HG03469 (cell line): Measurements from ENCODE around the gene ADGRD2.

Source experiments
- ATAC-seq: cut with Tn5 transposase; IDR thresholded peaks from one replicate; pipeline ENCODE4 v1.9.1; 2021; ENCODE audit warnings: mild to moderate bottlenecking, moderate library complexity, moderate number of reproducible peaks; ENCODE audit not compliant: unreplicated experiment

The ADGRD2 gene

GRCh38 chr9:124455820-124456219, 5.6 kb downstream of the ADGRD2 start:
- ATAC-seq, result no peak

DNA sequence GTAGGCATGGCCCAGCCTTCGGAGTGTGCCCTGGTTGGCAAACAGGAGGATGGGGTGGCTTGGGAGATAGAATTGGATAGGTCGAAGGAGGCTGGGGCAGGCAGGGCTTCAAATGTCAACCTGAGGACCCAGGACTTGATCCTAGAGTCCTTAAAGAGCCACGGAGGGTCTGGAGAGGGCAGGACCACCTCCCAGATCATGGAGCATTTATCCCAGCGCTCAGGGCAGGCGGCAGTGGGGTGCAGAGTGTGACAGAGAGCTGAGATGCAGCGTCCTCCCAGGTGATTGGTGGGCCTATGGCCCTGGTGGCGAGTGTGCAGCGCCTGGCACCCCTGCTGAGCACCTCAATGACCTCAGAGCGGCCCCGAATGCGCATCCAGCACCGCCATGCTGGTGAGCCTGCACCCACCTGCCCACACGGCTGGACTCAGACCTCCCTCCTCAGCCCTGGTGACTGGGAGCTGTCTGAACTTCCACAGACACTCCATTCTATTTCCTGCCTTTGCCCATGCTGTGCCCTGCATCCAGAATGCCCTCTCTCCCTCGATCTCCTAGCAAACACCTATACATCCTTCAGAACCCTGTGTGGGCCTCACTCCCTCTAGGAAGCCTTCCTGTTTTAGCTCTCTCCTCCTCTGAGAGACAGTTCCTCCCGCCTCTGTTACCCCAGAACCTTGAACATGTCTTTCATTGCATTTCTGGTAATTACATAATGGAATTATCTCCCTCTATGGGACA, 6.3 kb downstream of the ADGRD2 start:
- no peak for ATAC-seq

DNA sequence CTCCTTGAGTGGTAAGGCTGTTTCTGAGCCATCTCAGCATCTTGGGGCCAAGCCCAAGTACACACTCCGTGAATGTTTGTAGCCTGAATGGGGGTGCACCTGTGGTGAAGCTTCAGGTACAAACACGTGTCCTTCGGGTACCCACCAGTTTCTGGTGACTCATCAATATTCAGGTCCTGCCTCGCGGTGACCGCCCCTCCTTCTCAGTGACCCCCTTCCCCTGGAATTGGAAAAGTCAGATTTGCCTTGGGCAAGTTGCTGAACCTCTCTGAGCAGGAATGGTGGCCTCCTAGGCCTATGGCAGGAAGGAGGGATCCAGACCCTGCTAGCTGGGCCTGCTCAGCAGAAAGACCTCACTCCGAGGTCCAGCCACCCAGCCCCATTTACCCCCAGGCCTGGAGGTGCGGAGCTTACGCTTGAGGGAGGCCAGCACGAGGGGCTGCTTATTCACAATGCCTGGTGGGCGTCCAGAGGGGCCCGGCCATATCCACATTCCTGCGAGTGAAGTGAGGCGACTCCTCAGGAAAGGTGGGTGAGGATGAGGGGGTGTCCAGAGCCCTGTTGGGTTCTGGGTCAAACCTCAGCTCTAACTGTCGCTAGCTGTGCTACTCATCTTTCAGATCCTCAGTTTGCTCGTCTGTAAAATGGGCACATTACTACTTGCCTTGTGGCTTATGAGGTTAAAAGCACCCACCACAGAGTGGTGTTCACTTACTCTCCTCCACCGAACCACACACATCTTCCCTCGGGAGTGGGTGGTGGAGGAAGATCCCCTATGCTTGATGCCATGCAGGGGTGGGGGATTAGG, 7.0 kb downstream of the ADGRD2 start:
- ATAC-seq, result no peak

DNA sequence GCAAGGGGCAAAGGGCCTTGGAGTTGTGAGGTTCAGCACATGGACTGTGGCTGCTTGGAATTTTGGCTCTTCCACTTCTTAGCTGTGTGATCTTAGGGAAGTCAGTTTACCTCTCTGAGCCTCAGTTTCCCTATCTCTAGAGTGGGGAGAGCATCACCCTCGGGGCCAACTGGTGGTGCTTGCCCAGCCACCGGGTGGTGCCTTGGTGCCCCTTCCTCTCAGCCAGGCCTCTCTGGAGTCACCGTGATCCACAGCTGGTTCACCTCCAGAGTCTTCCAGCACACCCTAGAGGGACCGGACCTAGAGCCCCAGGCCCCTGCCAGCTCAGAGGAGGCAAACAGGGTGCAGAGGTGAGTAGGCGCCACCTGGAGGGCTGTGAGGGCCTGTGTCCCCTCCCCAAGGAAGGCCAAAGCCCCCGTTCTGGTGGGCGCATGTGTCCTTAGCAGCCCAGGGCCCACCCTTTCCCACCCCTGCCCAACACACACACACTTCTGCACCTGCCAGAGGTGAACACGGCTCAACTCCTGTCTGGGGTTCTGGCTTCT, 7.7 kb downstream of the ADGRD2 start:
- no peak for ATAC-seq

GRCh38 chr9:124458441-124458840, 8.2 kb downstream of the ADGRD2 start:
- ATAC-seq, result no peak

DNA sequence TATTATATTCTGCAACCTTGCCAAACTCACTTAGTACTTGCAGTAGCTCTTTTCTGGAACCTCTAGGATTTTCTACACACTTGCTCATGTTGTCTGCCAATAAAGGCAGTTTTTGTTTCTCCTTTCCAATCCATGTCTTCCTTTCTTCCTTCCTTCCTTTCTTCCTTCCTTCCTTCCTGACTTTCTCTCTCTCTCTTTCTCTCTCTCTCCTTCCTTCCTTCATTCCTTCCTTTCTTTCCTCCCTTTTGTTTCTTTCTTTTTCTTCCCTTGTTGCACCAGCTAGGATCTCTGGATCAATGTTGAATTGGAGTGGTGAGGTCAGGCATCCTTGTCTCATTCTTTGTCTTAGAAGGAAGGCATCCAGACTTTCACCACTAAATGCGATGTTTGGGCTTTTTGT, 12.5 kb downstream of the ADGRD2 start:
- ATAC-seq, result no peak

- ATAC-seq, result no peak
These were observed 15.5 kb downstream of the ADGRD2 start for GRCh38 chr9:124465736-124466135.

GRCh38 chr9:124467410-124468060, 17.3 kb downstream of the ADGRD2 start:
- no peak for ATAC-seq

GRCh38 chr9:124468061-124468740, 17.9 kb downstream of the ADGRD2 start:
- ATAC-seq, result no peak

GRCh38 chr9:124469011-124469832, 19.0 kb downstream of the ADGRD2 start:
- no peak for ATAC-seq

GRCh38 chr9:124470306-124470705, 20.1 kb downstream of the ADGRD2 start:
- ATAC-seq, result no peak

DNA sequence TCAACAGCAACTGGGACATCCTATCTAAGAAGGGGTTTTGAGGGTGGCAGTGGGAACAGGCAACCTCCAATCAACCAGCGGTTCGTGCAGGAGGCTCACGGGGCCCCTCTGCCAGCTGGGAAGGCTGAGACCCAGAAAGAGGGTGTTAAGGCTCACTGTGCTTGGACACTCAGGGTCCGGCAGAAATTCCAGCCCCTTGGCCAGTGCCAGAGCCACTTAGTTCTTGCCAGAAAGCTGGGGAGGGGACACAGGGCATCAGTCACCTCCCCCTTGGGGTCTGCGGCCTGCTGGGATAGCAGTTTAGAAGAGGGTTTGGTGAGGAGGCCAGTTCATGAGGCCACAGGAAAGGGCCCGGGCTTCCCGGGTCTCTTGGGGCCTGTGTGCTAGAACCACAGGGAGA, 20.5 kb downstream of the ADGRD2 start:
- no peak for ATAC-seq

DNA sequence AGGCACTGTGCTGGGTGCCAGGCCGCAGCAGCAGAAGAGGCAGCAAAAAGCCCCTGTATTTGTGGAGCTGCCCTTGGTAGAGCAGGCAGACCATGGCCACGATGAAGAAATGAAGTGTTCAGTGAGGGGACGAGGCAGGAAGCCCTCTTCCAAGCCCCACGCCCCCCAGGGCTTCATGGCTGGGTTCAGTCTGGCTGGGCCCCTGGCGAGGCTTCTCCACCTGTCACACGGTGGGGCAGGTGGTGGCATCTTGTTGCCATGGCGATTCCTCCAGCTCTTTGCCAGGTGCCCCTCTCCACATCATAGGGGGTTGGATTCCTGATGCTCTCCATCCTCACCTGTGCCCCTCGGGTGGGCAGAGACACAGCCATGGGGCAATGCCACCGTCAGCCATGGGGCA, 21.5 kb downstream of the ADGRD2 start:
- ATAC-seq, result no peak

DNA sequence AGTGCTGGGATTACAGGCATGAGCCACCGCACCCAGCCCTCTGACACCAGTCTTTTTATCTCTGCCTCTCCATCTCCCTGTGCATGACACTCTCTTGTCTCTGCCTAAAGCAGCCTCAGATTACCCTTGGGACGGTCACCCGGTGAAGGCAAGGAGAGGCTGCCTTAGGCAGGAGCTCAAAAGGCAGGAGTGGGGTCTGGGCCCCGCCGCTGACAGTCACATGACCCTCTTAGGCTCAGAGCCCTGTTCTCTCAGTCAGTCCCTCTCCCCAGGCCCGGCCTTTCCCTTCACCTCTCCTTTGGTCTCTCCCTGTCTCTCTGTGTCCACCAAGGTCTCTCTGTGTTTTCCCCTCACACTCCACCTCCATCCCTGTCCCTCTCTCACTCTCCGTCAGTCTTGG, 22.5 kb downstream of the ADGRD2 start:
- no peak for ATAC-seq

- ATAC-seq, result no peak
These were observed 23.1 kb downstream of the ADGRD2 start for GRCh38 chr9:124473310-124473709.

- ATAC-seq, result no peak
These were observed 23.9 kb downstream of the ADGRD2 start for GRCh38 chr9:124474151-124474550.

DNA sequence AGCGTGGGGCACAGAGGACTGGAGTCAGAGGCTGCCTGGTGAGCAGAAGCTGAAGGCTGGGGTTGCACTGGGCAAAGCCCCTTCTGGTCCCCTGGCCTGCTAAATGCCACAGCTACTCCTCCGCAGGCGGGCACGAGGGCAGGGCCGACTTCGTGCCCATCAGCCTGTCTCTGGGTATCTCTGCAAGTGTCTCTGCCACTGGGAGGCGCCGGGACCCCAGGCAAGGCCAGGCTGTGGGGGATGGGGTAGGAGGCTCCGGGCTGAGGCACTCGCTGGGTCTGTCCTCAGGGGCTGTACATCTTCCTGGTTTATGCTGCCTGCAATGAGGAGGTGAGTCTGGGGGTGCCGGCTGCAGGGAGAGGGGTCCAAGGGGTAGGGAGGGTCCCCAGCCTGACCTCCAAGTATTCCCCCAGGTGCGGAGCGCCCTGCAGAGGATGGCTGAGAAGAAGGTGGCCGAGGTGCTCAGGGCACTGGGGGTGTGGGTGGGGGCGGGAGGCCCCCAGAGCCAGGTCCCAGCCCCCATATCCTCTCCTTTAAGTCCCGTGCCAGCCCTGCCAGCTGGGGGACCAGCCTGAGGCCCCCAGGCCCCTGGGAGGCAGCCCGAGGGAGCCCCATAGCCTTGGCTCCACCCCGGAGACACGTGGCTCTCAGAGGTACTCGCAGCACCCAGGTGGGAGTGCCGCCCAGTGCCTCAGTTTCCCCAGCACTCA, 25.1 kb downstream of the ADGRD2 start:
- no peak for ATAC-seq

GRCh38 chr9:124475868-124476690, 25.8 kb downstream of the ADGRD2 start:
- no peak for ATAC-seq

GRCh38 chr9:124477211-124477647, 27.0 kb downstream of the ADGRD2 start:
- no peak for ATAC-seq
